ENCODE results near the gene CYP19A1.

The CYP19A1 gene

DNA sequence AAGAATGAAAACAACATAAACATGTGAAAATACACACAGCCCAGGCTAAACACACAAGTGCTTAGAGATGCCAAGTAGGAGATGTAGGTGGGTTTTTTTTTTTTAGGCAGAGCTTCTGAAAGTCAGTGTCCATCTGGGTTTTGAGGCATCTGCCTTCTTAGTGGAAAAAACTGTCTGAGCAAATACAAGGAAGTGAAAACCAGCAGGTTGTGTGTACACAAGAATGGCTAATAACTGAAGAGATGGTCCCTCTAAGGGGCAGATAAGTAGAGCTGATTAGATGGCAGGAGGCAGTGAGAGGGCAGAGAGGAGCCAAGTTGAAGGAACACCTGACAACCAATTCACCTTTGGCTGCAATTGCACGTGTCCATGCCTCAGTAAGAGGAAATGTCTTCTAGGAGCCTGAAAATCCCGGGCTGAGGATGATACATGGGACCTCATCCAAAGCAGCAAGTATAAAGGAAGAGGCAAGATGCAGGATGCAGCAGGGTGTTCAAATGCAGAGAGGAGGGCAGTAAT lies 34.9 kb downstream of the CYP19A1 start:
- TF ChIP-seq, protein P1, sequence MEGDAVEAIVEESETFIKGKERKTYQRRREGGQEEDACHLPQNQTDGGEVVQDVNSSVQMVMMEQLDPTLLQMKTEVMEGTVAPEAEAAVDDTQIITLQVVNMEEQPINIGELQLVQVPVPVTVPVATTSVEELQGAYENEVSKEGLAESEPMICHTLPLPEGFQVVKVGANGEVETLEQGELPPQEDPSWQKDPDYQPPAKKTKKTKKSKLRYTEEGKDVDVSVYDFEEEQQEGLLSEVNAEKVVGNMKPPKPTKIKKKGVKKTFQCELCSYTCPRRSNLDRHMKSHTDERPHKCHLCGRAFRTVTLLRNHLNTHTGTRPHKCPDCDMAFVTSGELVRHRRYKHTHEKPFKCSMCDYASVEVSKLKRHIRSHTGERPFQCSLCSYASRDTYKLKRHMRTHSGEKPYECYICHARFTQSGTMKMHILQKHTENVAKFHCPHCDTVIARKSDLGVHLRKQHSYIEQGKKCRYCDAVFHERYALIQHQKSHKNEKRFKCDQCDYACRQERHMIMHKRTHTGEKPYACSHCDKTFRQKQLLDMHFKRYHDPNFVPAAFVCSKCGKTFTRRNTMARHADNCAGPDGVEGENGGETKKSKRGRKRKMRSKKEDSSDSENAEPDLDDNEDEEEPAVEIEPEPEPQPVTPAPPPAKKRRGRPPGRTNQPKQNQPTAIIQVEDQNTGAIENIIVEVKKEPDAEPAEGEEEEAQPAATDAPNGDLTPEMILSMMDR (IDR thresholded peaks at IDR 0.05; ENCODE audit: borderline replicate concordance, insufficient read depth, low read depth, low read length) = no peak
- no peak overlapping the region for H3K4me3 ChIP-seq (ENCODE audit: low read depth, low read length)

DNA sequence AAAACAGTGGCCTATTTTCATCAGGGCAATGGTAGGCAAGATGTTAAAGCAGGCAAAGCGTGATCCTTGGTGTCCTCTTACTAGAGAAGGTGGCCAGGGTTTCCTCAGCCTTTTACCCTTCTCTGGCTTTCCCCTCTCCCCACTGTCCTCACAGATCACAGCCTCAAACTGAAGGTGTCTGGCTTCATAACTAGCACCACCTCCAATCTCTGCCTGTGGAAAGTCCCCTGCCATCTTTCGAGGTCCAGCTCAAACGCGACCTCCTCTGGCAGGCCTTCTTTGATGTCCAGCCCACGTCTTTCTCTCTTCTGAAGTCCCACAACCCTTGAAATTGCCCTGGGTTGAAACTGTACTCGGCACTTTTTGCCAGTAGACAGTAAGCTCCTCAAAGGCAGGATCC lies 35.9 kb downstream of the CYP19A1 start:
- TF ChIP-seq, protein P1 (IDR thresholded peaks at IDR 0.05; ENCODE audit: borderline replicate concordance, insufficient read depth, low read depth, low read length) = no peak
- no peak overlapping the region for H3K4me3 ChIP-seq (ENCODE audit: low read depth, low read length)

DNA sequence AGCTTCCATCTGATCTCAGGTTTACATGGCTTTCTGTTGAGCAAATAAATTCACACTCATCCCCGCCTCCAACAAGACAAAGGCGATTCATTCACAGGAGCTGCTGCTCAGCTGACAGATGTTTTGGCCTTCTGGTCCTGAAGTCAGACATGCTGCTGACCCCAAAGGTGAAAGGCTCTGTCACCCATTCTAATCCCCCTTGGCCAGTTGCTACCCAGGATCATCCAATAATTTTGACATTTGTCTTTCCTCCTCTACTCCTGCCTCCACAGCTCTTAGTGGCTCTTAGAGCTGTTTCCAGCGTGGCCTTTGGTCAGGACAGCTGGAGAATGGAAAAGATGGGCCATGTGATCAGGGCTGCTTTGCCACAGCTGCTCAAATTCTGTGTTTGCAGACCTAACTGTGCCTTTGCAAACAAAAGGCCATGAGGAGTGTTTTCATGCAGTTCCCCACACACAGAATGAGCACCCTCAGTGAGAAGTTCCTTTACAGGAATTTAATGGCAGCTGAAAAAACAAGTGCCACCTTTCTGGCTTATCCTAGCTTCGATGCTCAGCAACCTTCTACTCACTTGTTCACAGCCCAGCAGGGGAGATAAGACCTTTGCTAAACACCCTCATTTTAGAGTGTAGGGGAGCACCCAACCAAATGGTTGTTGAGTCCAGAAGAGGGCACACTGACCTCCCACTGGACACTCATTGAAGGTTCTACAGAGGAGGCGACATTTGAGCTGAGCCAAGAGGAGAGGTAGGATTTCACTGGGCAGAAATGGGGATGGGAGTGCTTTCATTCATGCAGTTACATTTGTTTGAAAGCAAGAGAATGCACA lies 39.0 kb downstream of the CYP19A1 start:
- no peak overlapping the region for H3K4me3 ChIP-seq (ENCODE audit: low read depth, low read length)
- TF ChIP-seq, protein P1 (IDR thresholded peaks at IDR 0.05; ENCODE audit: borderline replicate concordance, insufficient read depth, low read depth, low read length) = no peak

DNA sequence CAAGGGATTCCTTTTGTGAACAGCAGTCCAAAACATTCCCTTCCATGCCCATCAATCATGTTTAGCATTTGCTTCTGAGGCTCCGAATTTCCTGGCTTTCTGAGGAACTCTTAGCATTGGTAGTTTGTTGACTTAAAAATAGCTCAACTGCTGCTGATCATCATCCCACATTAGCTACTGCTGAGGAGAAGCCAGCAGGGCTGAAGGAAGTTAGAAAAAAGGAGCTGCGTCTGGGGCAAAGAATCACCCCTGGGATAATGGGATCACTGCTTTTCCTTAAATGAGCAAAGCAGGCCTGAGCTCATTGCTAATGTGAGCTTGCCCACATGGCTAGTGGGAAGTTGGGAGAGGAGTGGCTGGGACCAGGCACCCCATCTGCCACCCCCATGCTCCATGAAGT lies 39.8 kb downstream of the CYP19A1 start:
- no peak overlapping the region for H3K4me3 ChIP-seq (ENCODE audit: low read depth, low read length)
- TF ChIP-seq, protein P1 (IDR thresholded peaks at IDR 0.05; ENCODE audit: borderline replicate concordance, insufficient read depth, low read depth, low read length) = no peak

DNA sequence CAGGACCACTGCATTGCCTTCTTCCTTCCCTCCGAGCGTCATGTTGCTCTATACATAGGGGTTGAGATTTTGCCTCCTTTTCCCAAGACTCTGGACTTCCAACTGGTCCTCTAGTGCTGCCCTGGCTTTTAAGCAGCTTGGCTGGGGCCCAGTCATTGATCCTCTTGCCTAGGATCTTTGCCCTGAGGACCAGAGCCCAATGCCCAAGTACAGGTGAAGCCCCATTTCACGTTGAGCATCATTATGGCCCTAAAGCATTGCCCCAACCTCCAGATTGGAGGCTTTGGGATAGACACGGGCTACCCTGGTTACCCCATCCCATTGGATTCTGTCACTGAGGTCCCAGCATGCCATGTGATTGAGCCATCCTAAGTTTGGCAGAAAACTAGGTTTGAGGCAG lies 47.7 kb downstream of the CYP19A1 start:
- TF ChIP-seq, protein P1 (IDR thresholded peaks at IDR 0.05; ENCODE audit: borderline replicate concordance, insufficient read depth, low read depth, low read length) = no peak
- H3K4me3 ChIP-seq (ENCODE audit: low read depth, low read length) = no peak overlapping the region

DNA sequence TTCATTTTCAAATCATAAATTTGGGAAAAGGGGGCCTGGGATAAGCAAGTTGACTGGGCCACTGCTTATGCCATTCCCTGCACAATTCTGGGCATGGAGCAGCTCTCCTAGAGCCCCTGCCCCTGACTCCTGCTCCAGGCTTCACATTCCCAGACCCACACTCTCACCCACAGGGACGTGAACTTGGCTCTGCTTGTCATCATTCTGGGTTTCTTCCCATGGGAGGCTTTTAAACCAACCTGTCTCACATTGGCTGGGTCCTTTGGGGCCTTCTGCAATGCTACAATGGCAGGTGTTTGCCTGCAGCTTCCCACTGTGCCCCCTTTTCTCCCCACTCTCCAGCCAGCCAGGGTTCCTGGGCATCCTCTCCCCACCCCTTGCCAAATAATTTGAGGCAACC lies 49.1 kb downstream of the CYP19A1 start:
- TF ChIP-seq, protein P1 (IDR thresholded peaks at IDR 0.05; ENCODE audit: borderline replicate concordance, insufficient read depth, low read depth, low read length) = no peak
- no peak overlapping the region for H3K4me3 ChIP-seq (ENCODE audit: low read depth, low read length)
